Stimulated activated CD4-positive, alpha-beta T cell treated with anti-CD3 and anti-CD28 coated beads, Interleukin-2, amount 100 ng/mL, for 4 hours (primary cell): ENCODE measurements around the gene CCDC190.
"Not testable (repeated sequence)": the region's sequence is repeated elsewhere in the genome, so short reads cannot be mapped to it uniquely, and the experiment has no call there.

Experiments used
- DNase-seq: peaks from one replicate; pipeline ENCODE4 v3.0.0-alpha.2; 2020; ENCODE audit warnings: low read depth

The CCDC190 gene

GRCh38 chr1:162877412-162877811, 16.4 kb upstream of the CCDC190 start:
- DNase-seq, result no peak

- no peak for DNase-seq
Observed at GRCh38 chr1:162876751-162877150, 15.8 kb upstream of the CCDC190 start.

- no peak for DNase-seq
Observed at GRCh38 chr1:162873671-162874666, 13.0 kb upstream of the CCDC190 start.

DNA sequence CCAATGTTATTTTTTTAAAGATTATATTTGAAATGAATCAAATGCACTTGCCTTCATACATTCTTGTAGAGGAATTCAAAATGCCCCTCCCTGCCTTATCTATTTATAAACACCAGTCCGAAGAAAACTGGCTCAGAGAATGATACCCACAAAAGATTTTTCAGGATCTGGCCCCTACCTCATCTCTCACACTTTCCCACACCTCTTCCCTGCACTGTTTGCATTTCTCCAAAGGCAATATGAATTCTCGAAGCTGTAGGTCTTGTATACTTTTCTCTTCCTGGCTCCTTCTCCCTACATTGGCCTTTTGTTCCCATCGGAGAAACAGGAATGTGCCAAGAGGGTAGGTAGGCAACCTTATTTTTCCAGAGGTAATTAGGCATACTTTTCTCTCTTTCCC, 12.0 kb upstream of the CCDC190 start:
- no peak for DNase-seq

GRCh38 chr1:162871417-162871816, 10.4 kb upstream of the CCDC190 start:
- DNase-seq, result not testable (repeated sequence)

- no peak for DNase-seq
Observed at GRCh38 chr1:162868972-162869371, 8.0 kb upstream of the CCDC190 start.

GRCh38 chr1:162861625-162862024, 650 bp upstream of the CCDC190 start:
- no peak for DNase-seq

DNA sequence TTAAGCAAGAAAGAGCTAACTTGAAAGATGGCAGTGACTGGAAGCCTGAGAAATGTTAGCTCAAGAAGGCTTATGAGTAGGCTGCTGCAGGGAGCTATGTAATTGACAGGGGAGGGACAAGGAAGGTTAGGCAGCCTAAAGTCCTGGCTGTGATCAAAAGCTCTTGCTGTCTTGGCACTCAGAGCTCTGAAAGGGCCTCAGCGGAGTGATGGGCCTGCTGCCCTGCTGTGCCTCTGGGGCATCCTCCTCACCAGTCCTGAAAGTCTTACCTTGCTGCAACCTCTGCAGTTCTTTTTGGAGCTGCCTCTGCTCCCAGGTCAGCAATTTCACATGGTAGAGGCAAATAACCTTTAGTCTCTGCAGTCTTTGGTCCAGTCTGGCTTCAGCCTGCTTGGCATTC, 1.8 kb downstream of the CCDC190 start:
- no peak for DNase-seq

DNA sequence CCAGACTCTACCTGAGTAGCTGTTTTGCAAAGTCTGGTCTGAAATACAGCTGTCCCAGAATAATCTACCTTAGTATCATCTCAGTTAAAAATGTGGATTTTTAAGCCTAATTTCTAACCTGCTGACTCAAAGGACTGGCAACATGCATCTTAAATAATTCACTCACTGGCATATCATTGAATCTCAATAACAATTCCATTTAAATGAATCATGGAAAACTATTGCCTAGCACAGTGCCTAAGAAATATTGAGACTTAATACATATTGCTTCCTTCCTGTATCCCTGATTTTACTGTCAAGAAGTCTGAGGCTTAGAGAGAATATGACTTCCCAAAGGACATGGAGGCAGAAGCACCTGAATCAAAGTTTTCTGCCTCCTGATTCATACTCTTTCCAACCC, 3.1 kb downstream of the CCDC190 start:
- DNase-seq, result no peak

DNA sequence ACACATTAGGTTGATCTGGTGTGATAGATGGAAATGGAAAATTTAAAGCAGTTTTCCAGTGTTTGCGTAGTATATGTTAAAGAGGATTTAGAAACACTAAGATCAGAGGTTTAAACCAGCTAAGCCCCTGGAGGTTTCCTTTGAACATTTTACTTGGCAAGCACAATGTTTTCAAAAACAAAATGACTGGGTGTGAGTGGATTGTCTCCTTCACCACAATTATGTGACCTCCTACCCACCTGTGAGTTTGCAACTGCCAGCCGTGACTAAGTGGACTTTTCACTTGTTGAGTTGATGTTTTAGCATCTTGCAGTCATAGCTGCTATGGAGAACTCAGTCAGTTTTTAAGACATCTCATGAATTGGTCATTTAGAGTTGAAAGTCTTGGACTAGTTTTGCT, 4.7 kb downstream of the CCDC190 start:
- DNase-seq, result no peak

DNA sequence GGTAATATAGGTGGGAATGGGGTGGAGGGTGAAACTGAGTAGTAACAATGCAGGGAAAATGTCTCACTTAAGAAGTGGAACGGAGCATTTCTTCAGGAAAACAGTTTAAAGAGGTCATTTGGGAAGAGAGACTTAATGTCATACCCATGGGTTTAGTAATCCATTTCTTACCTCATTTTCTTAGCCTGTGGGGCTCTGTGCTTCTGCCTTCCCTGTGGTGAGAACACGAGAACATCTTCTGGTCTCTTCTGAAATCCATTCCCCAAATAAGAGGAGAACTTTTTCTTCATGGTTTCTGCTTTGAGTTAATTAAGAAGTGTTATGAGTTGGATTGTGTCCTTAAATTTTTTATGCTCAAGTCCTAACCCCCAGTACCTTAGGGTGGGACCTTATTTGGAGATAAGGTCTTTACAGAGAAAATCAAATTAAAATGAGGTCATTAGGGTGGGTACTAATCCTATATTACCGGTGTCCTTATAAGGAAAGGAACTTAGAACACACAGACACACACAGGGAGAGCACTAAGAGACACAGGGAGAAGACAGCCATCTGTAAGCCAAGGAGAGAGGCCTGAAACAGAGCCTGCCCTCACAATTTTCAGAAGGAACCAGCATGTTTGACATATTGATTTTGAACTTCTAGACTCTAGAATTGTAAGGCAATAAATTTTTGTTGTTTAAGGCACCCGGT, 5.4 kb downstream of the CCDC190 start:
- no peak for DNase-seq

DNA sequence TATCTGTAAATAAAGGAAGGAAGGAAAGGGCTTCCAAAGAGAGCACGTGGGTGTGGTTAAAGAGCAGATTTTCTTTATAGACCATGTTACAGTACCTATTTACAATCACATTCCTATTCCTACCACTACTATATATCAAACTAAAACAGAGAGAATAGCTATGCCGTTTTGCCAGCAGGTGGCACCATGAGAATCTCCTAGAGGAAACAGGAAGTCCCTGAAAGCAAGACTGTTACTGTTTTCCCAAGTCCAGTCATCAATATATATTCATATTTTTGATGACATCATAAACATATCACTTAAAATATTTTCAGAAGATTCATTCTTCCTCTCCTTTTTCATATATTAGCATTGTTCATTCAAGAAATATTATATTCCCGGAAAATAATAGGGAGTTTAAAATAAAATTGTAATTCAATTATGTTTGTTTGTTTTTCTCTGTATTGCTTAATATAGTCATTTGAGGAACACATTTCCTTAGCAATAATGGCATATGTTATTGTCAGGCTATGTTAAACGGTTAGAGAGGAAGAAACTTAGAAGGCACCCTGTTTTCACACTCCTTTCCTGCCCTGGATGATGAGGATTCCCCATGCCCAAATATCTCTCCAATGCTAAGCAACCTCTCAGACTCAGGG, 6.6 kb downstream of the CCDC190 start:
- peak; percentile 25 for DNase-seq

- DNase-seq, result no peak
Observed at GRCh38 chr1:162851341-162851740, 9.6 kb downstream of the CCDC190 start.

GRCh38 chr1:162849711-162850110, 11.3 kb downstream of the CCDC190 start:
- DNase-seq, result no peak

GRCh38 chr1:162847839-162848453, 13.0 kb downstream of the CCDC190 start:
- peak; percentile 70 for DNase-seq

GRCh38 chr1:162846256-162847212, 14.4 kb downstream of the CCDC190 start:
- DNase-seq, result no peak

GRCh38 chr1:162844153-162844552, 16.8 kb downstream of the CCDC190 start:
- no peak for DNase-seq

- DNase-seq, result no peak
Observed at GRCh38 chr1:162840250-162840839, 20.6 kb downstream of the CCDC190 start.

GRCh38 chr1:162838863-162839262, 22.1 kb downstream of the CCDC190 start:
- DNase-seq, result no peak

DNA sequence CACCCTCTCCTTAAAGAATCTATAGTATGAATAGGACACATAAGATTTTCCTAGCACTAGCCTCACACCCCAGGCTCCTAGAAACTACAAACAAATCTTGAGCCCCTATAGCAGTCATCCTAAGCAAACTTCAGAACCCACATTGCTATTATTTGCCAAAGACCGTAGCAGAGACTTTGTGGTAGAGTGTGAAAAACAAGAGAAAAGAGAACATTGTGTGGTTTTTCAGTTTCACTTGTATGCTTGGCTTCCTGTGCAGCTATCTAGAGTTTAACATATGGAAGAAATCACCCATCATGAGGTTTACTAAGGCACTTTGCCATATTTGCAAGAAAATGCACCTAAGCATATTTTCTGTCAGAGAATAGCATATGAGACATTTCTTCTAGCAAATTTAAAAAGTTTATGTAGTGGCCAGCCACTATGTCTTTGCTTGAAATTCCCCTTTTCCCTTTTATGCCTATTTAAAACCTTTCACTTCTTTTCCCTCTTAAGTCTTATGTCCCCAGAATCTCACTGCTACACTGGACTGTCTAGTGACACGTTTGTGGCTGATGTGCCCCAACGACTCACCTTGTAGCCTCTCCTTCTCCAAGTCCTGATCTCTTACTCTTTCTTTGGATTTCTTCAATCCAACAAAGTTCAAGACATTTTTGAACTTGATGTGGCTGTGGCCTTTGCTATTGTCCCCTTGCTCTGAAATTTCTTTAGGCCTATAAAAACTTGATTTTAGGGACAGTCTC, 25.6 kb downstream of the CCDC190 start:
- no peak for DNase-seq
